HL-60 (cell line): ENCODE data around the gene C11orf91.

ENCODE experiments used
- DNase-seq, 2 experiments: peaks; one replicate each; pipeline ENCODE4 v3.0.0-alpha.2; 2010 to 2020; ENCODE audit warnings: low read depth in 1 of 2, low spot score in 1 of 2
- H3K27ac ChIP-seq: fragments of 250-450 bp; sonication (Bioruptor Pico); replicated peaks from 2 replicates; pipeline ENCODE4 v1.5.1; 2020; ENCODE audit warnings: mild to moderate bottlenecking, moderate library complexity
- H3K27me3 ChIP-seq: fragments of 250-450 bp; sonication (Bioruptor Pico); 2 replicates; pipeline ENCODE4 v1.5.1; 2021; ENCODE audit warnings: mild to moderate bottlenecking, moderate library complexity; ENCODE audit not compliant: insufficient read depth, poor library complexity, severe bottlenecking
- H3K4me3 ChIP-seq: replicated peaks from 2 replicates; pipeline ENCODE4 v1.5.1; 2011; ENCODE audit warnings: mild to moderate bottlenecking, control low read depth, low read length; ENCODE audit not compliant: insufficient read depth
- CTCF ChIP-seq: IDR thresholded peaks from one replicate; pipeline ENCODE4 v1.5.1; 2011; ENCODE audit warnings: low read length, control low read depth, inconsistent platforms; ENCODE audit not compliant: insufficient read depth
- GABPA ChIP-seq: IDR thresholded peaks from 2 replicates; pipeline ENCODE4 v1.6.1; 2012; ENCODE audit warnings: low read depth
- POLR2AphosphoS5 ChIP-seq: IDR thresholded peaks from 2 replicates; pipeline ENCODE4 v1.6.1; 2012; ENCODE audit warnings: low read depth
- SPI1 ChIP-seq: IDR thresholded peaks from 2 replicates; pipeline ENCODE4 v1.6.1; 2012; ENCODE audit warnings: low read depth, mild to moderate bottlenecking, borderline replicate concordance
- TF ChIP-seq, protein P1 (sequence below): IDR thresholded peaks from 2 replicates; pipeline ENCODE4 v1.6.1; 2012; ENCODE audit warnings: low read depth; ENCODE audit not compliant: insufficient replicate concordance

Gene C11orf91

DNA sequence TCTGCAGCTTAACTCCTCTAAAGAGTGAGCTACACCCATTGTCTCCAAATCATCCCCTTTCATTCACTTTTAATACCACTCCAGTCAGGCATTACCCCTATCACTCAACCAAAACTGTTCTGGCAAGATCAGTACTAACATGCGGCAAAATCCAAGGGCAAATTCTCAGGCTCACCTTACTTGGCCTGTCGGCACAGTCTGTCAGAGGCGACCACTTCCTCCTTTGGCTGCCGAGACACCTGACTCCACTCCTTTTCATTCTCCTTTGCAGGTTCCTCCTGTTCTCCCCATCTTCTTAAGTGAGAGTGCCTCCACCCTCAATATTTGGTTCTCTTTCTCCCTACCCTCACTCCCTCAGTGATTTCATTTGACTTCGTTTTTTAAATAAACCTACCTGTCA is 4.2 kb downstream of the C11orf91 start:
- peak in 1 of 2 experiments; percentile 30 for DNase-seq
- Histone ChIP-seq H3K4me3 (no peak overlapping the region), H3K27ac (no peak overlapping the region), H3K27me3 (no peaks in the 10 kb centered on the region)
- TF ChIP-seq, protein P1, sequence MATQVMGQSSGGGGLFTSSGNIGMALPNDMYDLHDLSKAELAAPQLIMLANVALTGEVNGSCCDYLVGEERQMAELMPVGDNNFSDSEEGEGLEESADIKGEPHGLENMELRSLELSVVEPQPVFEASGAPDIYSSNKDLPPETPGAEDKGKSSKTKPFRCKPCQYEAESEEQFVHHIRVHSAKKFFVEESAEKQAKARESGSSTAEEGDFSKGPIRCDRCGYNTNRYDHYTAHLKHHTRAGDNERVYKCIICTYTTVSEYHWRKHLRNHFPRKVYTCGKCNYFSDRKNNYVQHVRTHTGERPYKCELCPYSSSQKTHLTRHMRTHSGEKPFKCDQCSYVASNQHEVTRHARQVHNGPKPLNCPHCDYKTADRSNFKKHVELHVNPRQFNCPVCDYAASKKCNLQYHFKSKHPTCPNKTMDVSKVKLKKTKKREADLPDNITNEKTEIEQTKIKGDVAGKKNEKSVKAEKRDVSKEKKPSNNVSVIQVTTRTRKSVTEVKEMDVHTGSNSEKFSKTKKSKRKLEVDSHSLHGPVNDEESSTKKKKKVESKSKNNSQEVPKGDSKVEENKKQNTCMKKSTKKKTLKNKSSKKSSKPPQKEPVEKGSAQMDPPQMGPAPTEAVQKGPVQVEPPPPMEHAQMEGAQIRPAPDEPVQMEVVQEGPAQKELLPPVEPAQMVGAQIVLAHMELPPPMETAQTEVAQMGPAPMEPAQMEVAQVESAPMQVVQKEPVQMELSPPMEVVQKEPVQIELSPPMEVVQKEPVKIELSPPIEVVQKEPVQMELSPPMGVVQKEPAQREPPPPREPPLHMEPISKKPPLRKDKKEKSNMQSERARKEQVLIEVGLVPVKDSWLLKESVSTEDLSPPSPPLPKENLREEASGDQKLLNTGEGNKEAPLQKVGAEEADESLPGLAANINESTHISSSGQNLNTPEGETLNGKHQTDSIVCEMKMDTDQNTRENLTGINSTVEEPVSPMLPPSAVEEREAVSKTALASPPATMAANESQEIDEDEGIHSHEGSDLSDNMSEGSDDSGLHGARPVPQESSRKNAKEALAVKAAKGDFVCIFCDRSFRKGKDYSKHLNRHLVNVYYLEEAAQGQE, result no peak
- TF ChIP-seq GABPA (no peak), SPI1 (peak; percentile 64; the same call in 1 of the 2 replicates), CTCF (no peak), POLR2AphosphoS5 (no peak)

DNA sequence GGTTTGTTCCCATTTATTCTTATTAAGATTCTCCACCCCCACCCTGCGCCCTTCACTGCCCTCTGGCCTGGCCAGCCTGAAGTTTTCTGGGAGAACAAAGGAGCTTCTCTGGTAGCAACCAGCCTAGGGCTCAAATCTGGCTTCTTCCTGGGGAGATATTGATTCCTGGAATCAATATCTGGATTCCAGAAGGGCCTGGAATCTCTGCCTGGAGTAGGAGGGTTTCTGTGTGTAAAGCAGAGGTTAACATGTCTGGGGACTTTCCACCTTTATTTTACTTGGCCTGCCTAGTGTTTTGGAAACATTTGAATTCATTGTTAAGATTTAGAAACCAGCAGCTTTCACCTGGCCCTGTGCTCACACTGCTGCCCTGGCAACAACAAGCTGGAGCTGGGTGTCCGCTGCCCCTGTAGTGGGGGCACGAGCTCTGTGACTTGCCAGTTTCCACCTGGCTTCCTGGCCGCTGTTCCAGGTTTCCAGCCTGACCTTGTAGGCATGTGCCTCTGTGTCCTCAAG is 5.5 kb downstream of the C11orf91 start:
- DNase-seq, result no peak
- TF ChIP-seq SPI1, result no peak
- no peak for TF ChIP-seq GABPA
- TF ChIP-seq POLR2AphosphoS5, result no peak
- no peaks in the 10 kb centered on the region for H3K27me3 ChIP-seq
- no peak overlapping the region for H3K27ac ChIP-seq
- H3K4me3 ChIP-seq, result no peak overlapping the region

DNA sequence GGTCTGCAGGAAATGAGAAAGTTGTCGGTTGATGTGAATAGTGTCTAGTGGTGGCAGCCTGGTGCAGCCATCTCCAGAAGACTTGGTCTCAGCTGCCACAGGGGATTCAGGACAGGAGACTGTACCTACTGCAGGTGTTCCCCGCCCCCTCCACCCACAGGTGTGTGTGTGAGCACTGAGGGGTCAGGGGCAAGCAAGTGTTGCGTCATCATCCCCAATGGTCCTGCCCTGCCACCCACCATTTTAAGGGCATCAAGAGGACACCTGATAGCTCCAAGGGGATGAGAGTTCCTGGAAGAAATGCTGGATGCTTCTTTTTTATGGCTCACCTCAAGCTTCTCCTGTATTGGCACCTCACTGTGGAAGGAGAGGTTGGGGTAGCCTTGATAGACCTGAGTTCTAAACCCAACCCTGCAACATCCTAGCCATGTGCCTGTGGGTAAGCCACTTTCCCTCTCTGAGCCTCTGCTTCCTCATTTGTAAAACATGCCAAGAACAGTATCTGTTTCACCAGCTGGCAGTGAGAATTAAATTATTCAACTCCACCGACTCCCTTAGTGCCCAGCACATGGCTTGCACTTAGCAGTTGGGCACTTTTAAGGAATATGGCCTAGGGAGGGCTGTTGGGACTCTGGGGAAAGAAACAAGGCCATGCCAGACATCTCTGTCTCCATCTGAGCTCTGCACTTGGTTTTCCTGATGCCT is 6.1 kb downstream of the C11orf91 start:
- DNase-seq, result peak in 1 of 2 experiments; percentile 60
- Histone ChIP-seq H3K27me3 (no peaks in the 10 kb centered on the region), H3K27ac (no peak overlapping the region), H3K4me3 (no peak overlapping the region)
- TF ChIP-seq GABPA (no peak), CTCF (no peak), SPI1 (peak; percentile 32; the same call in 1 of the 2 replicates)
- TF ChIP-seq, protein P1, result no peak

DNA sequence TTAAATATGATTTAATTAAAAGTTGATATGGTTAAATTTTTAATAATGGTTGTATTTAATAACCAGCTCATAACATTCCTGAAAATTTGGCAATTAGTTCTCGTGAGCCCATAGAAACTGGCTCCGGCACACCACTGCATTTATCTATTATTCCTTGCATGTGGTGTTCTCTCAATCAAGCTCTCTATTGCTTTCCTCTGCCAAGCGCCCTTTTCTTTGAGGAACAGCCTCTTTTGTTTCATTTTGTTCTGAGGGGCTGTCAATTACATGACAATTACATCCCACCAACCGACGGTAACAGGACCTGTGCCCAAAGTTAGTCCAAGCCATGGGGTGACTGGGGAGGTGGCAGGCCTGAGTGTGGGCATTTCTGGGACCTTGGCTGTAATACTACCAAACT is 8.1 kb downstream of the C11orf91 start:
- H3K4me3 ChIP-seq, result no peak overlapping the region
- no peak for DNase-seq
- no peak for TF ChIP-seq GABPA
- no peak for TF ChIP-seq SPI1
- TF ChIP-seq POLR2AphosphoS5, result no peak
- no peak for TF ChIP-seq CTCF
- TF ChIP-seq, protein P1, result no peak
- H3K27me3 ChIP-seq, result no peaks in the 10 kb centered on the region
- H3K27ac ChIP-seq, result no peak overlapping the region
